Epithelial cell of proximal tubule (primary cell): ENCODE results near the gene TP53BP1. TPM values are rescaled to one million over a fixed set of nuclear protein-coding genes. Genes with fewer than 3 reads are reported as not detected.

Source experiments
- DNase-seq: peaks from one replicate; pipeline ENCODE4 v3.0.0-alpha.2; 2011; ENCODE audit warnings: low read depth
- H3K4me3 ChIP-seq: 2 replicates; pipeline ENCODE4 v1.5.1; 2011; ENCODE audit warnings: low read depth, mild to moderate bottlenecking, low read length
- CTCF ChIP-seq: conservative IDR thresholded peaks from 2 replicates; pipeline ENCODE4 v1.5.1; 2012; ENCODE audit warnings: low read depth, mild to moderate bottlenecking, low read length
- total RNA-seq: library from RNA; depleted of rRNA; stranded (reverse); fragments of >200 nt; gene quantifications from 2 replicates; pipeline ENCODE4 v1.2.3, GENCODE V29; 2015

The TP53BP1 gene
- total RNA-seq, 1 donor from 2014 or later: 28.8 TPM

DNA sequence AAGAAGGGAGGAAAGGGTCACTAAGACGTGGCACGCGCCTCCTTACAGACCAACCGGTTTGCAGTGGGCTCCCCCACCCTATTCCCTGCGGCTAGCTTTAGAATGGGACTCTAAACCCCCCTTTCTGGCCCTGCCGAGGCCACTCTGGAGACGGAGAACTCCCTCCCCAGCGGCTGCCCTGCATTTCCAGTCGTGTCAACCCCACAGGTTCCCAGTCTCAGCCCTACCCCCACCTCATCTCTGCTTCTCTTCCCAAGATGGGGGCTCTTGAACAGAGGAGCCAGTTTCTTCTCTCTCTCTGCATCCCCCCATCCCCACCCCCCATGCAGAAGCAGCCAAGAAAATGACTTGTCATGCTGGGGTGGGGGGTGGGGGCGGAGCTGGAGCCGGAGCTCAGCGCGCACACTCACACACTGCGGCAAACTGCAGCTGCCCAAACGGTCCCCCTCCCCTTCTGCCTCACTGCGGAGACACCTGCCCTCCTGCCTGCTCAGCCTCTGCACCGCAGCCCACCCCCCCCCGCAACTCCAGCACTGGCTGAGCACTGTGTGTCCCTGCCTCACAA lies 25.3 kb upstream of the TP53BP1 start:
- peak overlapping the region; percentile 39 for H3K4me3 ChIP-seq
- DNase-seq: no peak
- TF ChIP-seq CTCF: no peak

DNA sequence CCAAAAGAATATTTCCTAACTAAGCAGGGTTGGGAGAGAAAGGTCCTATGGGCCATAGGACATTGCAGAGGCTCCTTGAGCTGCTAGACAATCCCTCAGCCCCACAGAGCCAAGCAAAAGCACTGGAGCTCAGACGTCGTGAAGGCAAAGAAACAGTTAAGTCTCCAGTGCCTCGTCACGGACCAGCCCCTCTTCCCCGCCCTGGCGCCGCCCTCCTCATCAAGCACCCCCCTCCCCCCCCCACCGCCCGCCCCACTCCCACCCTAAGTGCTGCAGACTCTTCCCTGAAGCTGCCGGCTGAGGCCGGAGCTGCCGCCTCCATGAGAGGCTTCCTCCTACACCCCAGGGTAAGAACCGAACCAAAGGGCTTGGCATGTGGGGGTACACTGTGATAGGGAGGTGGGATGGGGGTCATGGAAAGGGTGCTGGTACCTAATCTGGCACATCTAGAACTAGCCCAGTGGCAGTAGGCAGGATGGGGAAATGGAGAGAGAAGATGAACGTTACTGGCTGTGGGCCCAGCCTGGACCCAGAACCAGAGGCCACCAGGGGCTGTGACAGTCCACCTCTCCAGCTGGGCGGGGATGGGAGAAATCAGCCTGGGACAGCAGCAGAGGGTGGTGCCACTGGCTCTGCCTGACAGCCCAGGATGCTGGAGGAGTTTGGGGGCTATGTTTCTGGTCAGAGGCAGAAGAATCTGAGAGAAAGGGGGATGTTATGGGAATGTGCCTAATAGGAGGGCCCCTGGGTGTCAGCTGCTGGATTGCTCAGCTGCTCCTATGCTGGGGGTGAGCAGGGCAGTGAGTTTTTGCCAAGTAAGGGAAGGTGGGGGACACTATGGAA lies 24.6 kb upstream of the TP53BP1 start, which contains the start of gene MAP1A:
TSS of gene MAP1A (plus strand) at position 255 of the 843 bp plus-strand sequence. CDS start 3,866 bp downstream, outside the sequence.
- TF ChIP-seq CTCF: no peak
- DNase-seq: no peak
- peak within 1 kb of the TSS; percentile 39 for H3K4me3 ChIP-seq

- no peak overlapping the region for H3K4me3 ChIP-seq
- DNase-seq: no peak
- TF ChIP-seq CTCF: no peak
Observed at GRCh38 chr15:43516801-43517353, 23.9 kb upstream of the TP53BP1 start.

DNA sequence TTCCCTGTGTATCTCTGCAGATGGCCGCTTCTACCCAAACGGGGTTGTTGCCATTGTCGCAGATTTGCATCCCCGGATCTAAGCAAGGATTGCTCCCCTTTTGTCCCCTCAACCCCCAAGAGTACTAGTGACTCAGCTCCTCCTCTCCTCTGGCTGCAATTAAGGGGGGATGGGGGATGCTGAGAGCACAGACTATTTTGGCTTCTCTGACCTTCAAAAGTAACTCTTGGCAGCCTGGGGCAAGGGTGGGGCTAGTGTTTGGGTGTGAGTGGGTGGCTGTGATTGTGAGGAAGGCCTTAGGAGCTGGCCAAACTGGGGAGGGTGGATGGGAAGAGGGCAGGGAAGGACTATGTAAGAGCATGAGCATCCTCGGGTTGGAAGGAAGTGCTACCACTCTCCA lies 23.2 kb upstream of the TP53BP1 start:
- DNase-seq: no peak
- H3K4me3 ChIP-seq: no peak overlapping the region
- no peak for TF ChIP-seq CTCF

DNA sequence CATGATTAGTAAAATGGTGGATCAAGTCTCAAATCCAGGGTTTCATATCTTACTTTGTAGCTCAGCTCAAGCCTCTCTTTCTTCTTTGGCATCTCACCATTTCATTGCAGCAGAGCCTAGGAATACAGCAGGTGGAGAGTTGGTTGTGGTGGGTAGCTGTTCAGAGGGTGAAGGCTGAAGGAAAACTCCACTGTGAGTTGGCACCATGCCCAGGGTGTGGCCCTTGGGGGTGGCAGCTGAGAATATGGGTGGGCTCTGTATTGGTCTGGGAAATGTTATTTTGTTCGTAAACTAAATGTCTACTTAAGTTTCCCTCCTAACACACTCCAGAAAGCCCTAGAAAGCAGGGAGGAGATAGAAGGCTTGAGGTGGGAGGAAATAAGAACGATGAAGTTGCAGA lies 22.8 kb upstream of the TP53BP1 start:
- TF ChIP-seq CTCF: no peak
- no peak for DNase-seq
- no peak overlapping the region for H3K4me3 ChIP-seq

GRCh38 chr15:43514241-43515057 lies 21.5 kb upstream of the TP53BP1 start:
- DNase-seq: no peak
- peak; percentile 75 for TF ChIP-seq CTCF
- no peak overlapping the region for H3K4me3 ChIP-seq
